ENCODE data around the gene COL16A1. TPM values are rescaled to one million over a fixed set of nuclear protein-coding genes. Genes with fewer than 3 reads are reported as not detected.
A peak's percentile ranks its signal among the peaks of the same experiment; 100 is the strongest.

COL16A1 gene
- total RNA-seq, 2 donors from 2014 or later = 15.7 to 23.3 TPM

DNA sequence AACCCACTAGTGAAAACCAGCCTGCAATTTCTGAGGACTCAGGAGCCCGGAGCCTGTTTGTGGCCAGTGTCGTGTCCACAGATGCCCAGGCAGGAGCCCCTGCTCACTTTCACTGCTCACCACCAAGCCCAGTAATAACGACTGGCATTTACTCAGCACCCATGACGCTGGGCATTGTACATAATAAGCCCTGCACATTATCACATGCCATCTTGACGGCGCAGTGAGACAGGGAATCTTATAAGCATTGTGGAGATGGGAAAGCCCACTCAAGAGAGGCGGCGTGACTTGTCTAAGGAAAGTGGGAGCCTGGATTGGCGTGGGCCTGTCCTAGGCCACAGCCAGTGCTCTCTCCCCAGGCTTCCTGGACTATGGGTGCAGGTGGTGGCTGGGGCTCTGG lies 30.4 kb downstream of the COL16A1 start:
- intact Hi-C loops (cut with DNase I, micrococcal nuclease) = no loop called here
- ATAC-seq (no peak), DNase-seq (no peak)

DNA sequence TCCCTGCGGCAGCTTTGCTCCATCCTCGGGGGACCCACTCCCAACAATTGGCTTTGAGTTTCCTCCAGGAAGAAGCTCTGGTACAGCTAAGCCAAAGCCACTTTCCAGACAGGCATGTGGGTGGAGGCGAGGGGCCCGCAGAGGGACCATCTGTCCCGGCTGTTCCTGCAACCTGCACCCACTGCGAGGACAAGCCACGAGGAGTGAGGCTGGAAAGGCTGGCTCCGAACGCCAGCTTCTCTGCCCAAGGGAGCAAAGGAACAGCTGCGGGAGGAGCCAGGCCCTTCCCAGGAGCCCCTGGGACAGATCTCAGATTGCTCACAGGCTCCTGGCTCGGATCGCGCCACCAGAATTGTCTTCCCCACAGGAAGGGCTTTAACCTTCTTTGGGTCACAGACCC lies 30.8 kb downstream of the COL16A1 start:
- DNase-seq (peak in 1 of 2 donors; percentile 35), ATAC-seq (no peak)
- intact Hi-C loops (cut with DNase I, micrococcal nuclease) = no loop called here

DNA sequence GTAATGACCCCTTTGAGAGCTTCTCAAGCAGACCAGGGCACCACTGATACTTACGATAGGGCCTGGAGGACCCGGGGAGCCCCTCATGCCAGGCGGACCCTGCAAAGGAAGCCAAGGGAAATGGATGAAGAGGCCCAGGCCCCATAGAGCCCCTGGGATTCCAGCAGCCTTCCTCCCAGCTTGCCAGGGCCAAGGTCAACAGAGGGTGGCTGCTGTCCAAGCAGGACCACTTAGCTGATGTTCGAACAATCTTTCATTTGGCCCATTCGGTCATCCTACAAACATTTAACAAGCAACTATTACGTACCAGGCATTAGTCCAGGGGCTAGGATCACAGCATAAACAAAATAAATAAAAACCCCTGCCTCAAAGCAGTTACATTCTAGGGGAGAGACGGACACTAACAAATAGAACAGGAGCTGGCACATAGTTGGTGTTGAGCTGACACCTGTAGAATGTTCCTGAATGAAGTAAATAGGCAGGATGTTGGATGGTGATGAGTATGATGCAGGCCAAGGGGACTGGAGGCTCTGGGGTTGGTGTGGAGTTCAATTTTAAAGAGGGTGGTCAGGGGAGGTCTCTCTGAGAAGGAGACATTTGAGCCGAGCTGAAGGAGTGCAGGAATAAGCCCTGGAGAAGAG lies 32.1 kb downstream of the COL16A1 start:
- ATAC-seq (no peak), DNase-seq (no peak)
- intact Hi-C loops (cut with DNase I, micrococcal nuclease) = no loop called here

DNA sequence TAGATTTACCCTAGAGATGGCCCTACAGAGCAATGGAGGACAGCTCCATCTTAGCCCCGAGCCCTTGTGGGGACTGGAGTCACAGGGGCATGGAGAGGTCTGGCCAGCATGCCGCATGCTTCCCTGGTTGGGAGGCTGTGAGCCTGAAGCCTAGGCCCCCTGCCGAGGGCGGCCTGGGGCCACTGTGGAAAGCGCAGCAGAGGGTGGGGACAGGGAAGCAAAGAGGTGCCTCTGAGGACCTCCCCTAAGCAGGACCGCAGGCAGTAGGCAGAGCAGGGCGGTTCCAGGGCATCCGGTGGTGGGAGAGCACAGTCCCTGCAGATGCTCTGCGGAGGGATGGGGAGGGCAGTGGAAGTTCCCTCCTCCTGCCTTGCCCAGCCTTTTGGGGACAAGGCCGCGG lies 32.7 kb downstream of the COL16A1 start:
- DNase-seq = no peak
- ATAC-seq = no peak
- intact Hi-C loops (cut with DNase I, micrococcal nuclease) = no loop called here

DNA sequence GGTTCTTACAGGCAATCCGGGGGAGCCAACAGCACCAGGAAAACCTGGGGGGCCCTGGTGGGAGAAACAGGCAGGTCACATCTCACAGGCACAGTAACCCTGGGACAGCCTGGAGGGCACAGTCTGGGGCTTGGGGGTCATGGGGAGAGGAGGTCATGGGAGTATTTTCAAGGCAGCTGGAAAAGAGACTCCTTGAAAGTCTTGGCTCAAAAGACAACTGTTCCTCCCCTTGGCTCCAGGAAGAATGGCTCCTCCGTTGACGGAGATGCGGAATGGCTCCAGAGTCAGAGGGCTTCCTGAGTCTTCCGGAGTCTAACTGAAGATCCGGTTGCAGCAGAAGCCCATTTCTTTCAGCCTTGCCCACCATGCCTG lies 33.2 kb downstream of the COL16A1 start:
- intact Hi-C loops (cut with DNase I, micrococcal nuclease) = no loop called here
- DNase-seq (no peak), ATAC-seq (no peak)

DNA sequence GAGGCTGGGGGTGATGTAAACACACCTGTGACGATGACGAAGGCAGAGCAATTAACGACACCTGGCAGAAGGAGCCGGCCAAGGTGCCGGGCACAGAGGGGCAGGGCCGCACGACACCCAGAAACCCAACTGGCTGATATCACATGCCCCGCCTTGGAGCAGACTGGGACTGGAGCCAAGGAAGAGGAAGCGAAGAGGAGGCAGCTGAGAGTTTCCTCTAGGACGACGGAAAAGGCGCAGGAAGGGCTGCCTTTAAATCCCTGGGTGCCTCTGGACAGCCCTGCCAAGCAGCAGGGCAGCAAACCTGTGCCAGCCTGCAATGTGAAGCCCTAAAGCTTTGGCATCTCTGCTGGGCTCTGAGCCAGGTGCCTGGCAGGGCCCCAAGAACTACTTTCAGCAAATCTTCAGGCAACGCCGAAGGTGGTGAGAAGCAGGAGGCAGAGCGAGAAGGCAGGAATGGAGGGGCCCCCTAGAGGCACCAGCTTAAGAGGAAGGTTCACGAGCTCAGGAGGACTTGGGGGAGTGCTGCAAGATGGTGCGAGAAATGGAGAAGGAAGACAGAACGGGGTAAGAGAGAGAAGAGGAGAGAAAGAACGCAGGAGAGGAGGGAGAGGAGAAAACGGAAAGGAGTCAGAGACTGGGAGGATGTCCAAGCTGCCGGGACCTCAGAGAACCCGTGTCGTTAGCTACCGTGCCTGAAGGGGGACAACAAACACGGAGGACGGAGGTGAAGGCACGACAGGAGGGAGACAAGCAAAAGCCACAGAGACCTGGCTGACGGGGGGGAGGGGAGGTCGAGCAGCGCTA lies 33.8 kb downstream of the COL16A1 start:
- DNase-seq = peak; percentile 91 to 96
- intact Hi-C loops (cut with DNase I, micrococcal nuclease) = loop anchor here in 1 of 2 donors (10.0 kb wide), 1 partner anchor 45 kb away; no protein-coding TSS in a partner anchor
- ATAC-seq = peak; percentile 80

DNA sequence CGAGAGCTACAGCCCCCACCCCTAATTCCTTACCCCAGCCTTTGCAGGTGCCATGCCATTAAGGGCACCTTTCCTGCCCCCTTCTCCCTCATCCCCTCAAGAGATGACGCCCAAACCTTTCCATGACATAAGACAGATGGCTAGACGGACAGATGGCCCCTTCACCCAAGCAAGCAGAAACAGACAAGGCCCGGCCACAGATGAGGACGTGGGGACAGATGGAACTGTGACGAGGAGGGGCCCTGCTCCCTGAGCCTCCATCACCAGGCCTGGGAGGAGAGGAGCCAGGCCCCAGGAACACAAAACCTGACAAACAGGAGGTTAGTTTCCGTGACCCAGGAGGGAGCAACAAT lies 34.4 kb downstream of the COL16A1 start:
- DNase-seq = no peak
- intact Hi-C loops (cut with DNase I, micrococcal nuclease) = loop anchor here in 1 of 2 donors (10.0 kb wide), 1 partner anchor 45 kb away; no protein-coding TSS in a partner anchor
- ATAC-seq = no peak

DNA sequence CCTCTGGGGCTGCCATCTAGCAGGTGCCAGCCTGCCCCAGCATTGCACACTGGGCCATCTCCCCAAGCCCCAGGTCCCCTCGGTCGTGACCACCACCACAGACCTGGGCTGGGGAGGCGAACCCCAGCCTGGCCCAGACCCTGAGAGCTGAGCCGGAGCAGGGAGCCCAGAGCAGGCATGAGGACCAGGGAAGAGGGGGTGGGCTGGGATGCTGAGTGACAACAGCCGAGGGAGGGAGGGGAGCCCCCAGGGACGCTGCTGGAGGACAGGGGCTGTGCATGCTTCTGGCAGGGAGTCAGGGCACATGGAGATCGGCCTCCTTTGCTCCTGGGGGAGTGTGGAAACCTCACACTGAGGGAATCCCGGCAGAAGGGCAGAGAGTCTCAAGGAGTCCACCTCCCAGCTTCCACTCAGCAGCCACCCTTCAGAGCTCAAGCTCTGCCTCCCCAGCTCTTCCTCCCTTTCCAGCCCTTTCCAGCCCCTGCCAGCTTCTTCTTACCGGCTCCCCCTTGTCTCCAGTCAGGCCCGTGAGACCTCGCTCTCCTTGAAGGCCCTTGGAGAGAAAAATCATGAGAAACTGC lies 35.4 kb downstream of the COL16A1 start:
- intact Hi-C loops (cut with DNase I, micrococcal nuclease) = loop anchor here in 1 of 2 donors (10.0 kb wide), 1 partner anchor 46 kb away; no protein-coding TSS in a partner anchor
- DNase-seq = no peak
- no peak for ATAC-seq

DNA sequence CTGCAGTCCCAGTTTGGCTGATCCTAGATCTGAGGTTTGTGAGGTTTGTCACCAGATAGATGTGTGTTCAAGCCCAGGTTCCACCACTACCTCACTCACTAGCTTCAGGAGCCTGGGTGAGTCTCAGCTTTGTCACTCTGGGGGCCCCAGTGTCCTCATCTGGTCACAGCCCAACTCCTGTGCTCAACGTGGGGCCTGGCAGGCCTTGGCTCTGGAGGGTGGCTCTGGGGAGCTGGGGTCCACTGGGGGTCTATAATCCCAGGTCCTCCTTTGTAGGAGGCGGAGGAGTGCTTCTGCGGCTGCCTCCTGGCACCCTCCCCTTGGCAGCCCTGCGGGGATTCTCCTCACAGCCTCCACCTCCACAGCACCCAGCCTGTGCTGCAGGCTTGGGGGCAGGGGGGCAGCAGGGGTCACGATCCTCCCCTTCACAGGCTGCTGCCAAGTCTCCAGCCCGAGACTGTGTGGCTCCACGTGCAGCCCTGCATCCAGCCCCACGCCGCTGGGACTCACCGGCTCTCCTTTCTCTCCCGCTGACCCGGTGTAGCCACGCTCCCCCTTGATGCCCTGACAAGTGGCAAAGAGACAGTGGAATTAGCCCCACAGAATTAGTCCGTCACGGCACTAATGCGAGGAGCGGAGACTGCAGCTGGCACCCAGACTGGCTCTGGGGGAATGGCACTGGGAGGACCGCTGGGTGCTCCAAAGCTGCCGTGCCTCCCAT lies 36.6 kb downstream of the COL16A1 start:
- no peak for ATAC-seq
- DNase-seq = no peak
- intact Hi-C loops (cut with DNase I, micrococcal nuclease) = loop anchor here in 1 of 2 donors (10.0 kb wide), 1 partner anchor 48 kb away; no protein-coding TSS in a partner anchor

DNA sequence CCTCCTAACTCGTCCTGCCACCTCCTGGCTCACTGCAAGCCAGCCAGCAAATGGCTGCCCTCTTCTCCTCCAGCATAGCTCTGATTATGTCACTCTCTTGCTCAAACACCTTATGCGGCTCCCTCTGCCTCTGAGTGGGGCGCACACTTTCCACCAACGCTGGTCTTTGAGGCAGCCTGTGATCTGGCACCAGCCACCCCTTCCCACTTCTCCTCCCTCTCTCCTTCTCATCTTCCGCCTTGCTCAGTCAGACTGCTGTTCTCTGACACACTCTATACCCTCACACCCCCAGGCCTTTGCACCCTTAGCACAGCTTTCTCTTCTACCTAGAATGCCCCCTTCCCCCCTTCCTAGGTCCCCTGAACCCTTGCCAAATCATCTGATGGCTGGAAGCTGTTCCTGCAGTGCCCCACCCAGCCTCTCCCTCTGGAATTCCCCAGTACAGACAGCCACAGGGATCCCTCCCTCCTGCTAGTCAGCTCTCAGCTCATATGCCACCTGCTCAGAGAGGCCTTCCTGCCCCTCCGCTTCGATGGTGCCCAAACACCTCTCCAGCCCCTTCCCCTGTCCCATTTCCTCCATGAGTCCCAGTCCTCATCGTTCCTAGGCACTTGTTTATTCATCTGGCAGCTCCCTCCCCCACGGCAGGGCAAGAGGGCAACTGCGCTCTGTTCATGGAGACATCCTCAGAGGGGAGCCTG lies 37.4 kb downstream of the COL16A1 start:
- DNase-seq (peak; percentile 78 to 93), ATAC-seq (peak; percentile 76)
- intact Hi-C loops (cut with DNase I, micrococcal nuclease) = loop anchor here in 1 of 2 donors (10.0 kb wide), 1 partner anchor 48 kb away; no protein-coding TSS in a partner anchor

DNA sequence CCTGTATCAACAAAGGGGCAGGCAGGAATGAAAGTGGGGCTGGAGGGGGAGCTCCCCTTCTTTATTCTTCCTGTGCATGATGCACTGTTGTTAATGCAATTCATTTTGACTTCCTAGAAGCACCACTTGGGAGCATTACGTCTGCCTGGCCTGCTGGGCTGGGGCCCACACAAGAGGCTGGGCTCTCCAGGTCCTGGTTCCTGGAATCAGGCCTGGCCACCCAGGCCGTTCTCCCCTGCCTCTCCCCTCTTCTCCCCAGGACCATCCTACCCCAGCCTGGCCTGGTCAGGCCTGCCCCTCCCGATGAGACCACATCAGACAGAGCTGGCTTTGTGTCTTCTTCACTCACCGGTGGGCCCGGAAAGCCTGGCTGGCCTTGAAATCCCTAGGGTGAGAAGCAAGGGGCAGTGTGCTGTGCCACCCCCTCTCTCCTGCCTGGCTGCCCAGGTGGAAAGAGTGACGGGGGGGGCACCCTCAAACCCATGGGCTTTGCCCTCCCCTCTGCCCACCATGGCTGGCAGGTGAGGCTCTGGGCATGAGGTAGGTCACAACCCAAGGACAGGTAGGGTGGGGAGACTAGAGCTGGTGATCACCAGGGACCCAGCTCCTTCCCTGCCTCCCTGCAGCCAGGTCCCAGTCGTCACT lies 38.5 kb downstream of the COL16A1 start:
- DNase-seq (no peak), ATAC-seq (no peak)

DNA sequence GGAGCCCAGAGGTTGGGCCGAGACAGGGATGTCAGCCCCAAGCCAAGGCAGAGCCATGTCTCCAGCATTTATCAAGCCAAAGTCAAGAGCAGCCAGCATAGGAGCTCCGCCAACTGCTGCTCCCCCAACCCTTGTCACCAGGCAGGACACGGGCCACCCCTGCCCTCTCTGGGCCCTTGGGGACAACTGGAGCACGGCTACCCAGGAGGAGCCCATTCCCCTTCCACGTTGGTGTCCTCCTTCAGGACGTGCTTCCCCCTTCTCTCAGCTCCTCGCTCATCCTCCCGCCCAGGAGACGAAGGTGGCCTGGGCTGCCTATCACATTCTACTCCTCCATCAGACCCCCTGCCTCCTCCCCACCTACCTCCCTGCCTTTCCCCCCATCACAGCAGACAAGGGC lies 39.3 kb downstream of the COL16A1 start:
- no peak for ATAC-seq
- intact Hi-C loops (cut with DNase I, micrococcal nuclease) = loop anchor here in 1 of 2 donors (5.0 to 10.0 kb wide), 2 partner anchors 50 to 123 kb away; no protein-coding TSS in a partner anchor
- DNase-seq = no peak

More for the DNA sequence above, 38.5 kb downstream of the COL16A1 start:
- intact Hi-C loops (cut with DNase I, micrococcal nuclease) = loop anchor here in 1 of 2 donors (10.0 kb wide), 1 partner anchor 49 kb away; no protein-coding TSS in a partner anchor

DNA sequence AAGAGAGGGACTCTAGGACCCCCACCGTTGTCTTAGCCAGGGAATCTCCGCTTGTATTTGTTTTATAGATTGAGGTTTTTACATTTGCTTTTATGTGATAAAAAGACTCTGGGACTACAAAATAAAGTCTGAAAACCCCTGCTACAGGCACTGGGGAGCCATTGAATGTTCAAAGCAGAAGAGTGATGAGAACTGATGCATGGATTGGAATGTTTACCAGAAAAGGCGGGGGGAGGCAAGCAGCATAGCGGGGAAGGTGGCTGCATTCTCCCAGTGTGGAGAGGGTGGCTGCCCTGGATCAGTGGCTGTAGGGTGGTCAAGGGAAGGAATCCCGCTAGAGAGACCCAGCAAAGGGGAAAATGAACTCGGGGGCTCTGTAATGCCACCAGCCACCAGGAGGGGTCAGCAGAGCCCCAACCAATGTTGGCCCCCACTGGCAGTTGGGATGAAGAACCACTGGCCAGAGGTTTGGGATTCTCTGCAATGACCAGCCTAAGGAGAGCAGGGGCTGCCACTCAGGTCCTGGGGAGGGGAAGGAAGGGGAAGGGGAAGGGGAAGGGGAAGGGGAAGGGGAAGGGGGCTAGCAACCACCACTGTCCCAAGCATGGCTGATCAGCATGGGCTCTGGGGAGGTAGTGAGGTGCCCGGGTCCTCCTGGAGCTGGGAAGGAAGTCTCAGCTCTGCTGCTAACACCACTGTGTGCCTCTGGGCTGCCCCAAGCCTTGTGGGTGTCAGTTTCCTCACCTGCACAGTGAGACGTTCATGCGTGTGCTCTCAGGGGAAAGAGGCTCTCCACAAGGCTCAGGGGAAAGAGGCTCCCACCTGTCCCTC lies 40.0 kb downstream of the COL16A1 start:
- ATAC-seq (no peak), DNase-seq (peak; percentile 34 to 68)
- intact Hi-C loops (cut with DNase I, micrococcal nuclease) = loop anchor here in 1 of 2 donors (5.0 to 10.0 kb wide), 2 partner anchors 51 to 123 kb away; no protein-coding TSS in a partner anchor

DNA sequence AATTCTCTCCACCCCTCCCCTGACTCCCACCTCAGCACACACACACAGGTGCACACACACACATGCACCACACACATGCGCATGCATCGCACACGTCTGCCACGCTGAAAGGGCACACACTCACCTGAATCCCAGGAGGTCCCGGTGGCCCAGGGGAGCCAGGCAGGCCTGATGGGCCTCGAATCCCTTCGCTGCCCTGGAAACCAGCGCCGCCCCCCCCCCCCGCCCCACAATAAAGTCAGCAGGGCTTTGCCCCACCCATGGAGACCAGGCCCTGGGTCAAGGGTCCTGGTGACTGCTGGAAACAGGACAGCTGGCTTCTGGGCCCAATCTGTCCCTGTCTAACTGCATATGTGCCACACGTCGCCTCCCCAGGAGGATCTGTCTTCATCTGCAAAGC lies 41.4 kb downstream of the COL16A1 start:
- ATAC-seq (no peak), DNase-seq (no peak)
- intact Hi-C loops (cut with DNase I, micrococcal nuclease) = loop anchor here in 1 of 2 donors (5.0 to 10.0 kb wide), 2 partner anchors 52 to 125 kb away; no protein-coding TSS in a partner anchor

DNA sequence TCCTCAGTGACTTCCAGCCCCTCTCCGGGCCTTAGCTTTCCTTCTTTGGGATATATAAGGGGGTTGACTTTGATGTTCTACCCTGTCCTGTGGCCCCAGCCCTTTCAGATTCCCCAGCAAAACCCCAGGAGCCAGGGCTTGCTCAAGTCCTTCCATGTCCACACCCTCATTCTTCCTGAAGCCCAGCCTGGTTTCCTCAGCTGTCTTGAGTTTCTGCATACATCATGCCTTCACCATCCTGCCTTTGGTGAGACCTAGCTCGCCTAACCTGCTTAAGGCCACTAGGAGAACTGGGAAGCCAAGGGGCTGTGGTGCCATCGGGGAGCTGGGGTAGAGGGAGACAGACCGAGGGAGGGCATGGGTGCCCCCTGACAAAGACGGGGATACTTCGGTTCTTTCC lies 42.0 kb downstream of the COL16A1 start:
- ATAC-seq (no peak), DNase-seq (no peak)
- intact Hi-C loops (cut with DNase I, micrococcal nuclease) = loop anchor here in 1 of 2 donors (5.0 to 10.0 kb wide), 2 partner anchors 53 to 125 kb away; no protein-coding TSS in a partner anchor

DNA sequence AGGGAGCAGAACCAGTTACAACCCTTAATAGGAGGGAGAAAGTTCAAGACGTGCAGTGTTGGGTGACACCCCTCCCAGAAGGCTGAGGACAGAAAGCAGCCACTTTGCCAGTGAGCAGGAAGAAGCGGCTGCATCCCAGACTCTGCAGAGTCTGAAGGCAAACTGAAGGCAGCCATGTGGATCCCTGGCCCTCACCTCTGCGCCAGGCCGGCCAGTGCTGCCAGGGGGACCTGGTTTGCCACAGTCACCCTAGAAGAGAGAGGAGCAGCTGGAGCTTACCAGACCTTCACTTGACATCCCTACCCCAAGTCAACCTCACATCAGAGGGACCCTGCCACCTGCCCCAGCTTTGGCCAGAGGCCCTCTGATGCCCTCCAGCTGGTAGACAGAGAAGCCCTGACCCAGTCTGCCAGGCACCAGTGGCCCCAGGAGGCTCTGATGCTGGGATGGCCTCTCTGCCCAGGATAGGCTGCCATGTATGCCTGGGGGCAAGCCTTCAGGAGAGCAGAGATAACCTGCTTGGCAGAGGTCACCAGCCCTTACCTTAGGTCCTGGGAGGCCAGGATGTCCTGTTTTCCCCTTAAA lies 42.9 kb downstream of the COL16A1 start:
- no peak for DNase-seq
- intact Hi-C loops (cut with DNase I, micrococcal nuclease) = loop anchor here in 1 of 2 donors (5.0 to 10.0 kb wide), 2 partner anchors 54 to 126 kb away; no protein-coding TSS in a partner anchor
- ATAC-seq = no peak
